Memory B cell (primary cell): Measurements from ENCODE around the gene SOBP.

Experiments used
- ATAC-seq: fragments of 150-1000 bp; cut with Tn5 transposase; 2 replicates; pipeline ENCODE4 v1.10.0; 2021; ENCODE audit warnings: low read depth, mild to moderate bottlenecking, moderate library complexity
- DNase-seq, 2 donors: peaks; one replicate each; pipeline ENCODE4 v3.0.0; 2022; ENCODE audit warnings: low spot score in 2 of 2
- H3K27ac Mint-ChIP-seq: one replicate; pipeline ENCODE4 v1.8.0; 2022; ENCODE audit warnings: mild to moderate bottlenecking, moderate library complexity, mixed read lengths
- H3K27me3 Mint-ChIP-seq: one replicate; pipeline ENCODE4 v1.8.0; 2022; ENCODE audit warnings: mixed read lengths
- H3K36me3 Mint-ChIP-seq: one replicate; pipeline ENCODE4 v1.8.0; 2022; ENCODE audit warnings: mild to moderate bottlenecking, mixed read lengths
- H3K4me1 Mint-ChIP-seq: one replicate; pipeline ENCODE4 v1.8.0; 2022; ENCODE audit warnings: mixed read lengths
- H3K4me3 Mint-ChIP-seq: one replicate; pipeline ENCODE4 v1.8.0; 2022; ENCODE audit warnings: mild to moderate bottlenecking, moderate library complexity, mixed read lengths
- H3K9me3 Mint-ChIP-seq: one replicate; pipeline ENCODE4 v1.8.0; 2022; ENCODE audit warnings: mixed read lengths

Gene SOBP

DNA sequence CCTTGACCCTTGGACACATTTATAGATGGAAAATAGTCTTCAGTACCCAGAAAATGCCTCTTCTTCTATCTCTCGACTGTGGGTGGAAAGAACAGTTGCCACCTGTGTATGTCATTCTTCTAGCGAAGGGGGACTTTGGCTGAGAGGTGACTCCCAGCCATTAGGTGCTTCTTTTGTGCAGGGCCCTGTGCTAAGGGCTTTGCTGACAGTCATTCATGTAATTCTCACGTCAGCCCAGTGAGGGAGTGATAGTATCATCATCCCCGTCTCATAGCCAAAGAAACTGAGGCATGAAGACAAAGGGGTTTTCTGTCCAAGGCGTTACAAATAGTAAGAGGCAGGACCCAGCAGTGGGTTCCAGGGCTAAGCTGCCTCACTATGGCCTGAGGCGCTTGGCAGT lies 173.4 kb downstream of the SOBP start:
- Mint-ChIP-seq H3K9me3 (no peaks in the 10 kb centered on the region), H3K27me3 (no peaks in the 10 kb centered on the region), H3K4me1 (peaks cover 24% of the 10 kb centered on the region), H3K4me3 (no peak overlapping the region), H3K36me3 (peaks cover 2% of the 10 kb centered on the region), H3K27ac (no peak overlapping the region)
- DNase-seq (no peak), ATAC-seq (no peak)

DNA sequence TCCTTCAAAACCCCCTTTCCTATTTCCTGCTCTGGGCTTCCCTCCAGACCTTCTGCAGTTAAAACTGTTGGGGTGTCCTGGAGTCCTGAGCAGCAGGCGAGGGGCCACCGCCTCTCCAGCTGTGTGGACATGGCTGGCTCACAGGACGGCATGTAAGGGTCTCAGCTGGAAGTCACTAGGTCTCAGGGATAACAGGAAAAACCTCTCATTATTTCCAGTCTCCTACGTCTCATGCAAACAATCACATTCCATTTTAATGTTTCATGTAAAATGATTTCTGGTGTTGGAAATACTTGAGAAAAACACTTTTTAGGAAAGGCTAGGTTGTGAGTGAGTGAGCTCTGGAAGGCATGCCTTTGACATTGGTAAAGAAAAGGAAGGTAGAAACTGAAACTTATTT lies 175.5 kb downstream of the SOBP start:
- ATAC-seq = no peak
- Mint-ChIP-seq H3K4me1 (peaks cover 27% of the 10 kb centered on the region), H3K4me3 (no peak overlapping the region), H3K36me3 (no peaks in the 10 kb centered on the region), H3K9me3 (no peaks in the 10 kb centered on the region), H3K27ac (no peak overlapping the region), H3K27me3 (no peaks in the 10 kb centered on the region)
- DNase-seq = no peak

DNA sequence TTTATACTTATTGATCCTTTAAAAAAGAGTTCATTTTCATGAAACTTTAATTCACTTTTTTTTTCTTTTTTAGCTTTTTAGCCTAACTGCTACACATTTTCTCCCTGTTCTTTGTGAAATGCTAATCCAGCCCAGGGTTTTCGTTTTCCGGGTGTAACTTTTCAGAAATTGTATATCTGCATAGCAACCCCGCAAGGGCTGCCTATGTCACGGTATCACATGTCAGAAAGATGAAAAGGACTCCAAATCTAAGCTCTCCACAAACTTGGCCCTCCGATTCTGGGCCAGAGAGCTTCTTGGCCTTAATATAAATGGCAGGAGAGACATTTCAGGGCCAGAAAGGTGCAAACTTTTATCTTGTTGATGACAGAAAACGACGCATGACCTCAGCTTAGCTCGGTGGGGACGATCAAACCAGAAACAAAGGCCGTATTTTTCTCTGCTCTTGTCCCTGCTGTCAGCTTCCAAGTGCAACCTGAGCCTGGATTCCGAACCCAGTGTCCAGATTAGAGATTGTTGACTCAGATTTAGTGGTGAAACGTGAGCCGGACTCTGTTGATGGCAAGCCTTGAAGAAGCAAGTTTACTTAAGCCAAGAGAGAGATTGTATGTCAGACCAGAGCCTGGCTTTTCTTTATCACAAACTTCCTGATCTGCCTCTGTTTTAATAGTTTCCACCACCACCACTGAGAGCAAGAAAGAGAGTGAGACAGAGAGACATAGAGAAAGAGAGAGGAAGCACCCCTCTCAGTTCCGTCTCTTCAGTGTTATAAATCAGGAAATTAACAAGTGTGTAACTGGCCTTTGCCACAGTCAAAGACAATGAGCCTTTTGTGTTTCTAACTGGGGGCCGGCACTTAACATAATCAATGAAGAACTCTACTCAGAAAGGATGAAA lies 176.4 kb downstream of the SOBP start:
- Mint-ChIP-seq H3K36me3 (no peaks in the 10 kb centered on the region), H3K9me3 (no peaks in the 10 kb centered on the region), H3K27me3 (no peaks in the 10 kb centered on the region), H3K4me1 (peaks cover 34% of the 10 kb centered on the region), H3K27ac (peak overlapping the region; percentile 35), H3K4me3 (no peak overlapping the region)
- ATAC-seq (no peak), DNase-seq (no peak)

DNA sequence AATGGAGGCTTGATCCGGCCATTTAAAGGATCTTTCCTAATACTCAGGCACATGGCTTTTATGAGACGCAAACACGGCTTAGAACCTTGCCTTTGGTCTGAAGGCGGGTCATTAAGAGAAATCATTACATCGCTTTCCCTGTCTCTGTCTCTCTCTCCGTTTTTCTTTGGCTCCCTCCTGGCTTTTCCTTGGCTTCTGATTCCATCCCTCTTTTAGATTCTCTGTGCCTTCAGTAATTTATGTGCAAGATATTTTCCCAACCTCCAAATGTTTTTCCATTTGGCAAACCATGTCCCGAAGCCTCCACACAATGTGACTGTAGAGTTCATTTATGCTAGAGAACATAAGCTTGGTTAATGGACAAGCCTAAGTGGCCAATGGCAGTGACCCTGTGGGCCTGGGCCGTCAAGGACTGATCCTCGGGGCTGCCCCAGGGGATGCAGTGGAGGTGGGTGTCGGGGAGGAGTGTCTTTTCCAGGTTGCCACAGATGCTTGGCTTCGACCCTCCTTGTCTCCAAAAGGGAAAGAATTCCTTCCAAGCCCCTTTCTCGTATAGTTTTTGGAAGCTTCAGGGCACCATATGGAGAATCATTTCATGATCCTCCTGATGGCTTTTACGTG lies 177.2 kb downstream of the SOBP start:
- DNase-seq (no peak), ATAC-seq (no peak)
- Mint-ChIP-seq H3K9me3 (no peaks in the 10 kb centered on the region), H3K4me3 (no peak overlapping the region), H3K27me3 (no peaks in the 10 kb centered on the region), H3K27ac (no peak overlapping the region), H3K36me3 (no peaks in the 10 kb centered on the region), H3K4me1 (peaks cover 38% of the 10 kb centered on the region)

DNA sequence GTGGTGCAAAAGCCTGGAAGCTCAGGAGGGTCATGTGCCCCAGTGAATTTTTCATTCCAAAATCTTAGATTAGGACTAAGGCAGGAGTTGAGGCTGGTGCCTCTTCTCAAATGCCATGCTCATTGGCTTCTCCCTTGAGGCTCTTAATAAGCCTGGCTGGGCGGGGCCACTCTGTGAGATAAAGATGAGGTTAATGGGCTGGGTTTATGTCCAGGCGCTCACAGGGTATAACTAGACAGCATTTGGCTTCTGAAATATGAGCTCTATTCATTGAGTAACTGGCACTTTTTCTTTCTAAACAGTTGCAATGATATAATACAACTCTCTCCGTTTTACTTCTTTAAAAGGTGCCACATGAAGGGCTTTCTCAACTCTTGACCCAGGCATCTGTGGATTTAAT lies 177.9 kb downstream of the SOBP start:
- DNase-seq (no peak), ATAC-seq (no peak)
- Mint-ChIP-seq H3K36me3 (no peaks in the 10 kb centered on the region), H3K9me3 (no peaks in the 10 kb centered on the region), H3K27ac (no peak overlapping the region), H3K4me3 (no peak overlapping the region), H3K4me1 (peaks cover 35% of the 10 kb centered on the region), H3K27me3 (no peaks in the 10 kb centered on the region)

DNA sequence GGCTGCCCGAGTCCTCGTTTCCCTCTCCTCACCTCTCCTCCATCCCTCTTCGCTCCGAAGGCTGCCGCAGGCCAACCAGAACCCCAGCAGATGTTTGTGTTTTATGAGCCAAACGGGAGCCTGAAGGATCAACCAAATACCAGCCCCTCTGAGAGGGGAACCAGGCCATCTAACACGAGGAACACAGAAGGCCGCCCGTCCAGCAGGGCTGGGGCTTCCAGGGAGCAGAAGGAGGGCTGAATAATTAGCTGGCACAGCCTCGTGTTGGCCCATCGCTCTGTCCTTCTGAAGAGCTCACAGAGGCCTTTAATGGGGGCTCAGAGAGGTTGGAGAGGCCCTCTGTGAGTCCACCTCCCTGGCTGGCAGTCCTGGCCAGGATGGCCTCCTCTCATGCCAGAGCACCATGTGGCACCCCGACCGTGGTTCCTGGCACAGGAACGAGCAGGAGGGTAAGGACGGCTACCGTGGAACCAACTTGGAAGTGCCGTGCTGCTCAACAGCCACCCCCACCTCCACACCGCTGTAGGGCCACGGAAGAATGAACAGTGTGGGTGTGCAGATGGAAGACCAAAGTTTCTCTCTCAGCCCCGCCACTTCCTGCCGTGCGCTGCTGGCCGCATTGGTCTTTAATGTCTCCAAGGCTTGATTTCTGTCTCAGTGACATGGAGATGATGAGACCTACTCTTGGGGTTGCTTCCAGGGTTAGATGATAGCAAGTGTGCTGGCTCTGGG lies 179.0 kb downstream of the SOBP start:
- ATAC-seq (peak; percentile 58), DNase-seq (peak in 1 of 2 donors; percentile 26)
- Mint-ChIP-seq H3K4me3 (peak overlapping the region; percentile 17), H3K36me3 (no peaks in the 10 kb centered on the region), H3K27me3 (no peaks in the 10 kb centered on the region), H3K4me1 (peaks cover 35% of the 10 kb centered on the region), H3K27ac (peak overlapping the region; percentile 55), H3K9me3 (no peaks in the 10 kb centered on the region)

DNA sequence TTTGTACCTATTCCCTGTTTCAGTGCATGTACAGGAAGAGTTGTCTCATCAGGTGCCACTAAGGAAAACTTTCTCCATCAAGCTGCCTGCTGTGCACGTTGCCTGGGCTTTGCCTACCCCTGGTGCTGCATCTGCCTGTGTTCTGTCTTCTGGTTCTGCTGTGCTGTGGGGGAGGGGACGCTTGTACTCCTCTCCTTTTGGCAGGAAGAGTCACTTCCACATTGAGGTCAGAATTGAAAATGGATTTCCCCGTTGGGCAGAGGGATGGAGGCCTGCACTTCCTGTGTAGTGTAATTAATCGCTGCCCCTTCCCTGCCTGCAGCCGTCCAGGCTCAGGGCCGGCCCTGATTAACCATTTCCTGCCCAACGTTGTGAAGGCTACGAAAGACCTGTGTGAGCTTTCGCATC lies 180.9 kb downstream of the SOBP start:
- Mint-ChIP-seq H3K4me3 (peak overlapping the region; percentile 46), H3K27ac (no peak overlapping the region), H3K36me3 (no peaks in the 10 kb centered on the region), H3K27me3 (no peaks in the 10 kb centered on the region), H3K9me3 (no peaks in the 10 kb centered on the region), H3K4me1 (peaks cover 34% of the 10 kb centered on the region)
- ATAC-seq = peak; percentile 56
- peak; percentile 48 to 57 for DNase-seq

DNA sequence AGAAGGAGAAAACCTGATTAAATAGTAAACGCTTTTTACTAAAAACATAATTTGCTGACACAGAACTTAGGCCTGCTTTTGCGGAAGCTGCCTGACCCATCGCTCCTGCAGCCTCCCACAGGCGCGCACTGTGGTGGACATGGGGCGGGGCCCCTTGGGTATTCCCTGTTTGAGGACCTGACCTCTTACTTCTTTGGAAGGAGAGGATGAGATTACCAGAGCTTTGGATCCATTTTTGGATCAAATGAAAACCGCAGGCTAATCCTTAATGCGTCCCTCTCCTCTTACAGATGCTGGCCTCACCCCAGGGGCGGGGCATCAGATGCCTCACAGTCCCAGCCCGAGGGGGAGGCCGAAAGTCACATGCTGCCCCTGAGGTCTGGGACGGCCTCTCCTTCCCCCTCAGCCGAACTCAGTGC lies 183.2 kb downstream of the SOBP start:
- ATAC-seq = no peak
- Mint-ChIP-seq H3K27ac (no peak overlapping the region), H3K4me3 (no peak overlapping the region), H3K36me3 (no peaks in the 10 kb centered on the region), H3K9me3 (no peaks in the 10 kb centered on the region), H3K4me1 (peaks cover 25% of the 10 kb centered on the region), H3K27me3 (no peaks in the 10 kb centered on the region)
- no peak for DNase-seq

DNA sequence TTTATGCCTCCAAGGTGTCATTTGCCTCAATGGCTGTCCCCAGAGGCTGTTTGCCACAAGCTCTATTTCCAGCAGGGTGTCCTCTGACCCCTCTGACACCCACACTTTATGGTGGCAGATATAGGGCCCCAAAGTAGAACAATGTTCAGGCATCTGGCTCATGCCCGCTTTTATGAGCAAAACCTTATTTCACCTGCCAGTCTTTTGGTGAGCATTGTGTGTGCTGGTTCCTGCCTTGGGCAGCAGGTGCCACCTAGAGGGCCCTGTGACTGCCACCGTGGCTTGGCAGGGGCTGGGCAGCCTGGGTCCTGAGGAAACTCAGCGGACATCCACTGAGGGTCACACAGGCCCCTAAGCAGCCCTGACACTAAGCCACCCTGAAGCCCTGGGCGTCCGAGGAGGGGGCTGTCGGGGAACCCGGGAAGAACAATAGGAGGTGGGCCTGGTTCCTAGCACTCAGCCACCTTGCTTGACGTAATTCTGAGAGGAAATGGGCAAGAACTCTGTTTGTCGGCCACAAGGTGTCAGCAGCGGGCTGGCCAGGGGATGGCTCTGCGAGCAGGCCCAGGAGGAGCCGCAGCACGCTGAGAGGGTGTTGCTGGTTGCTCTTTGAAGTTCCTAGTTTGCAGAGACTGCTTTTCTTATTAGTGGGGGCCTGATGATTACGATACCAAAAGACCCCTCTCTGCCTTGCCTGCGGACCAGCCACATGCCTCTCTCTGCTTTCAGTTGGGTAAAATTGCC lies 185.2 kb downstream of the SOBP start:
- Mint-ChIP-seq H3K27me3 (no peaks in the 10 kb centered on the region), H3K36me3 (no peaks in the 10 kb centered on the region), H3K4me1 (peaks cover 16% of the 10 kb centered on the region), H3K4me3 (peak overlapping the region; percentile 90), H3K27ac (peak overlapping the region; percentile 88), H3K9me3 (no peaks in the 10 kb centered on the region)
- peak; percentile 87 for ATAC-seq
- DNase-seq = peak; percentile 86 to 93

DNA sequence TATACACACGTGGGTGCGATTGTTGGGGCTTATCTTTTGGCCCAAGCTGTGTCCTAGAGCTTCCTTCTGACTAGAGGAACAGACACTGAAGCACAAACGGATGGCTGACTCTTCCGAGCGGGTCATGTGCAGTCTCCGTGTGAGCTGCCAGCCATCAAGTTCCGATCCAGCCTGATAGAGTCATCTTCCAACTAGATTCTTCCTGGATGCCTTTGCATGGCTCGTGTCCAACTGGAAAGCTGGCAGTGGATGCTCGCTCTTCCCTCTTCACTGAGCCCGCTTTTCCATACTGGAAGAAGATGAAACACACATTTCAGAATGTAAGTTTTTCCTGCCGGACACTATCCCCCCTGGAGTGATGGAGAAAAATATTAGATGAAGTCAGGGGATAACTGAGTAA lies 186.1 kb downstream of the SOBP start:
- Mint-ChIP-seq H3K4me1 (peaks cover 11% of the 10 kb centered on the region), H3K27ac (no peak overlapping the region), H3K27me3 (no peaks in the 10 kb centered on the region), H3K36me3 (no peaks in the 10 kb centered on the region), H3K4me3 (no peak overlapping the region), H3K9me3 (no peaks in the 10 kb centered on the region)
- DNase-seq = no peak
- no peak for ATAC-seq

DNA sequence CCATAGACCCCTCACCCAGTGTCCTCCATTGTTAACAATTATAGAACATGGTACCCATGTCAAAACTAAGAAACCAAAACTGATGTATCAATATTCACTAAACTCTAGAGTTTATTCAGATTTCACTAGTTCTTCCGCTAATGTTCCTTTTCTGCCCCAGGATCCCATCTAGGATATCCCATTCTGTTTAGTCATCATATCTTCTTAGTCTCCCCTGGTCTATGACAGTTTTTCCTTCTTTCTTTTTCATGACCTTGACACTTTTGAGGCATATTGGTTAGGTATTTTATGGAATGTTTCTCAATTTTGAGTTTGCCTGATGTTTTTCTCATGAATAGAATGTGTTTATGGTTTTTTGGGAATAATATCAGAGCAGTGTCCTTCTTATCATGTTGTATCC lies 187.5 kb downstream of the SOBP start:
- DNase-seq (no peak), ATAC-seq (no peak)
- Mint-ChIP-seq H3K36me3 (no peaks in the 10 kb centered on the region), H3K4me3 (no peak overlapping the region), H3K9me3 (no peaks in the 10 kb centered on the region), H3K27me3 (no peaks in the 10 kb centered on the region), H3K27ac (no peak overlapping the region), H3K4me1 (peaks cover 4% of the 10 kb centered on the region)

DNA sequence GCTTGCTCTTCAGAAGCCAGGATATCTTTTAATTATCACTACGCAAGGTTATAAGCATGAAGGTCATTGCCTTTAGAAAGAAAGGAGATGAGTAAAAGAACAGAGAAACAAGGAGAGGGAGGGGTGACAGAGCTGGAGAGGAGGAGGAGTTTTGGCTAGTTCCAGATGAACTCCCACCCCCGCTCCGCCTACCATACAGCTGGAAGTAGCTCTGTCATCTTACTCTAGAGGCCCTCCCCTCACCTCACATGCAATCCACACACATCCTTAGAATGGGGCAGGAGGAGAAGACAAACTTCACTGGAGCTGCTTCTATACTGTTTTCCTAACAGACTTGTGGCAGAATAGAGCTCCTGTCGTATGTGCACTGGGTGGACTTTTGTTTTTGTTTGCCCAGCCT lies 189.5 kb downstream of the SOBP start:
- DNase-seq (no peak), ATAC-seq (no peak)
- Mint-ChIP-seq H3K4me1 (peaks cover 4% of the 10 kb centered on the region), H3K36me3 (no peaks in the 10 kb centered on the region), H3K27me3 (peaks cover 3% of the 10 kb centered on the region), H3K27ac (no peak overlapping the region), H3K4me3 (no peak overlapping the region), H3K9me3 (no peaks in the 10 kb centered on the region)

DNA sequence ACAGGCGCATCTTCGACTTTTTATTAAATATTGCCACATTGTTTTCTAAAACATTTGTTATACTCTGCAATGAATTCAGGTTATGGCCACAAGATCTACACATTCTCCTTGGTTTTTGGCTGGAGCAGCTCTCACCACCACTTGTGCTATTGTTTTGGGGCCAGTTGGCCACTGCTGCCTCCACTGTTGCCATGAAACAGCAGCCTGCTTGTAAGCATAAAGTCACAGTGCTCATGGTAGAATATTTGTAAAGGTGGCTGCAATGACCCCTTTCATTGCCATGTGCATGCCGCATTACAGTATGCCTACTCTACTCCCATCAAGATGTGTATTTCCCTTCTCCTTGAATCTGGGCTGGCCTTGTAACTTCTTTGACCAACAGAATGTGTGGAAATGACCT lies 192.8 kb downstream of the SOBP start:
- ATAC-seq (no peak), DNase-seq (no peak)
- Mint-ChIP-seq H3K27ac (no peak overlapping the region), H3K36me3 (peaks cover 3% of the 10 kb centered on the region), H3K4me3 (no peak overlapping the region), H3K9me3 (no peaks in the 10 kb centered on the region), H3K27me3 (peaks cover 3% of the 10 kb centered on the region), H3K4me1 (no peaks in the 10 kb centered on the region)

DNA sequence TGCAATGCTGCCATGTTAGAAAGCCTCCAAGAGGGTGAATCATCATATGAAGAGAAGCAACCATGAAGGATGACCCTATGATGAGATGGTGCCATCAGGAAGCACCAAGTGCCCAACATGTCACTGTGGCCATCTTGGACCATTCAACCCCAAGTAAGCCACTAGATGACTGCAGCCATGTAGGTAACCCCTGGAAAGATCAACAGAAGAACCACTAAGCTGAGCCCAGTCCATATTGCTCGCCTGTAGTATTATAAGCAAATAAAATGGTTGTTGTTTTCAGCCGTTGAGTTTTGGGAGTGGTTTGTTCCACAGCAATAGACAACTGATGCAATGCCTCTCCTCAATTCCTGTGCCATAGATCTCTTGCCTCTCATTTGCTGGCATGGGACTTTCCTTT lies 193.3 kb downstream of the SOBP start:
- Mint-ChIP-seq H3K9me3 (no peaks in the 10 kb centered on the region), H3K4me3 (no peak overlapping the region), H3K27me3 (peaks cover 3% of the 10 kb centered on the region), H3K4me1 (no peaks in the 10 kb centered on the region), H3K27ac (no peak overlapping the region), H3K36me3 (peaks cover 3% of the 10 kb centered on the region)
- DNase-seq (no peak), ATAC-seq (no peak)
